ENCODE data around the gene LTB4R.

GRCh38 chr14:24307156-24307574 is 4.1 kb upstream of the LTB4R start:
- no peak for TF ChIP-seq CTCF (IDR thresholded peaks at IDR 0.05)
- TF ChIP-seq POLR2AphosphoS5 (IDR thresholded peaks at IDR 0.05): no peak
- no peak for TF ChIP-seq POLR2A (IDR thresholded peaks at IDR 0.05)

Measured in prostate gland (tissue), 2 donors.